Measurements from ENCODE around the gene CEACAM6. TPM values are rescaled to one million over a fixed set of nuclear protein-coding genes. Genes with fewer than 3 reads are reported as not detected.
"Not testable (repeated sequence)": the region's sequence is repeated elsewhere in the genome, so short reads cannot be mapped to it uniquely, and the experiment has no call there.

Gene CEACAM6
- total RNA-seq, 1 donor = not detected

DNA sequence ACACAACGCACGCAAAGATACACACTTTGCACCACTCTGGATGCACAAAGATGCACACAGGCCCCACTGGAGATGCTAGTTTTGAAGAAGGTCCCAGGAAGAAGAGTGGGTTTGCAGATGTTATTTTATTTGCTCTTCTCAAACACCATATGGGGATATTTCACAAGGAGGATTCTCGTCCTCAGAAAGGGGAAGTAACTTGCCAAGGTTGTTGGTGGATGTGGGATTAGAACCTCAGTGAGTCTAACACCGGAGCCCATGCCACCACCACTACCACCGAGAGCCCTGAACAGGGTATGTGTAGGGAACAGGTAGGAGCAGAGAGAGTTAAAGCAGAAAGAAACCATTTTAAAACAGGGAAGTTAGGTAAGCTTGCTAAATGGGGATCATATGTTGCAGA, 9.6 kb upstream of the CEACAM6 start:
- DNase-seq (ENCODE audit: low read depth) = no peak
- TF ChIP-seq CTCF (IDR thresholded peaks at IDR 0.05; ENCODE audit: insufficient read depth, low read length) = no peak
- no peak overlapping the region for H3K4me3 ChIP-seq (ENCODE audit: low read depth, low read length)

- TF ChIP-seq CTCF (IDR thresholded peaks at IDR 0.05; ENCODE audit: insufficient read depth, low read length) = peak; percentile 59
- peak; percentile 57 for DNase-seq (ENCODE audit: low read depth)
- no peak overlapping the region for H3K4me3 ChIP-seq (ENCODE audit: low read depth, low read length)
Observed at GRCh38 chr19:41746593-41747227, 8.6 kb upstream of the CEACAM6 start.

- no peak overlapping the region for H3K4me3 ChIP-seq (ENCODE audit: low read depth, low read length)
- DNase-seq (ENCODE audit: low read depth) = no peak
- TF ChIP-seq CTCF (IDR thresholded peaks at IDR 0.05; ENCODE audit: insufficient read depth, low read length) = no peak
Observed at GRCh38 chr19:41748012-41748411, 7.3 kb upstream of the CEACAM6 start.

DNA sequence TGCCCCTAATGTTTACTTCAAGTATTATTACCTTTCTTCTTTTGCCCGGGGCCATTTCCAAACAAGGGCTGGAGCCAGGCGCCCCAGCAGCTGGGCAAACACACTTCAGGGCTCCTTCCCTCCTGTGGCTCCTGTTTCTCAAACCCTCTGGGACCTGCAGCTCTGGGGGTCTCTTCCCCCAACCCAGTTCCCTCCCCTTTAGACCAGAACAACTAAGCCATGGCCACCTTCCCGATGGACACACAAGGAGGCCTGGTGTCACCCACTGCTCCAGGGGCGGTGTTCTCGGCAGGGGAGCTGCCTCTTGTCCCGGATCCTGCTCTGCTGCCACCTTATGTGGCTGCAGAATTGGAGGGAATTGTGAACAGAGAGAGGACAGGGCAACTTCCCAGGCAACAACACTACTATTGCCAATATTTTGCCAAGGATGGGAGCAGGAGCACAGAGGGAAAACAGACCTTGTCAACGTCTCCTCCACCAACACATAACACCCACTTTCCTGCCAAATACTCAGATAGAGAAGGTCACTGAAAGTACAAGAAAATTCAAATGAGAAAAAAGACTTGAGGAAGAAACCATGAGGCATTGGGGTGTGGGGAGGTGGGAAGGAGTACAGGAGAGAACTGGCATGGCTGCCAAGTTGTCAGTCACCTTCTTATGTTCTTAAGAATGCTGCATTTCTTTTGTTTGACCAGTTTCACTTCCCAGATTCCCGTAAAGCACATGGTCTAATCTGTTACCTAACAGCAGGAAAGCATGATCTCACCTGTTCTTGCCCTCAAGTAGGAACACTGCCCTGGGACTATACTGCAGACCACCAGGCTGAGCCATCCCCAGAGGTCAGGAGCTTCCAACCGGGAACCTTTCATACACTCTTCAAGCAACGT, 4.8 kb upstream of the CEACAM6 start:
- DNase-seq (ENCODE audit: low read depth); H3K4me3 ChIP-seq (ENCODE audit: low read depth, low read length): not testable (repeated sequence)

GRCh38 chr19:41753159-41753558, 2.2 kb upstream of the CEACAM6 start:
- TF ChIP-seq CTCF (IDR thresholded peaks at IDR 0.05; ENCODE audit: insufficient read depth, low read length) = peak; percentile 67
- H3K4me3 ChIP-seq (ENCODE audit: low read depth, low read length) = no peak overlapping the region
- DNase-seq (ENCODE audit: low read depth) = peak; percentile 18

GRCh38 chr19:41753936-41754529, 1.3 kb upstream of the CEACAM6 start:
- peak; percentile 71 for TF ChIP-seq CTCF (IDR thresholded peaks at IDR 0.05; ENCODE audit: insufficient read depth, low read length)
- peak; percentile 22 for DNase-seq (ENCODE audit: low read depth)
- no peak overlapping the region for H3K4me3 ChIP-seq (ENCODE audit: low read depth, low read length)

- TF ChIP-seq CTCF (IDR thresholded peaks at IDR 0.05; ENCODE audit: insufficient read depth, low read length) = no peak
- no peak overlapping the region for H3K4me3 ChIP-seq (ENCODE audit: low read depth, low read length)
- DNase-seq (ENCODE audit: low read depth) = no peak
Observed at GRCh38 chr19:41758846-41759245, 3.5 kb downstream of the CEACAM6 start.
